GOT3 (cell line): ENCODE measurements around the gene FBXO27.
A peak's percentile ranks its signal among the peaks of the same experiment; 100 is the strongest.
"Not testable (repeated sequence)": the region's sequence is repeated elsewhere in the genome, so short reads cannot be mapped to it uniquely, and the experiment has no call there.

Experiments
- DNase-seq: peaks from one replicate; lab custom pipeline; 2025; ENCODE audit warnings: mixed read lengths; lab: John Stamatoyannopoulos, UW

Gene FBXO27

GRCh38 chr19:39038098-39038497 lies 5.7 kb upstream of the FBXO27 start:
- no peak for DNase-seq

GRCh38 chr19:39037194-39037593 lies 4.8 kb upstream of the FBXO27 start:
- DNase-seq = no peak

GRCh38 chr19:39036581-39036980 lies 4.2 kb upstream of the FBXO27 start:
- no peak for DNase-seq

- peak; percentile 19 for DNase-seq
These were observed 834 bp downstream of the FBXO27 start for GRCh38 chr19:39031368-39032062.

GRCh38 chr19:39030854-39031367 lies 1.4 kb downstream of the FBXO27 start:
- no peak for DNase-seq

GRCh38 chr19:39024875-39025641 lies 7.3 kb downstream of the FBXO27 start:
- DNase-seq = no peak

GRCh38 chr19:39021063-39021462 lies 11.3 kb downstream of the FBXO27 start:
- DNase-seq = no peak

- no peak for DNase-seq
These were observed 14.7 kb downstream of the FBXO27 start for GRCh38 chr19:39017646-39018045.

GRCh38 chr19:39017026-39017425 lies 15.3 kb downstream of the FBXO27 start:
- DNase-seq = no peak

- no peak for DNase-seq
These were observed 18.3 kb downstream of the FBXO27 start for GRCh38 chr19:39014037-39014436.

- no peak for DNase-seq
These were observed 23.3 kb downstream of the FBXO27 start for GRCh38 chr19:39009001-39009400.

GRCh38 chr19:39008137-39008536 lies 24.2 kb downstream of the FBXO27 start:
- DNase-seq = no peak

- DNase-seq = no peak
These were observed 25.3 kb downstream of the FBXO27 start for GRCh38 chr19:39007096-39007495.

- no peak for DNase-seq
These were observed 27.9 kb downstream of the FBXO27 start for GRCh38 chr19:39004403-39004802.

- no peak for DNase-seq
These were observed 28.6 kb downstream of the FBXO27 start for GRCh38 chr19:39003796-39004195.

- no peak for DNase-seq
These were observed 29.2 kb downstream of the FBXO27 start for GRCh38 chr19:39003188-39003587.

GRCh38 chr19:39001041-39001440 lies 31.3 kb downstream of the FBXO27 start:
- DNase-seq = no peak

GRCh38 chr19:38997576-38997975 lies 34.8 kb downstream of the FBXO27 start:
- not testable (repeated sequence) for DNase-seq

- no peak for DNase-seq
These were observed 39.1 kb downstream of the FBXO27 start for GRCh38 chr19:38993271-38993670.

GRCh38 chr19:38990949-38991697 lies 41.2 kb downstream of the FBXO27 start:
- DNase-seq = no peak

GRCh38 chr19:38989614-38990013 lies 42.7 kb downstream of the FBXO27 start:
- DNase-seq = not testable (repeated sequence)

GRCh38 chr19:38989066-38989605 lies 43.2 kb downstream of the FBXO27 start:
- DNase-seq = no peak
